Middle frontal gyrus (tissue), 1 donor: ENCODE measurements around the gene DNAAF1.

Source experiments
- DNase-seq: peaks from one replicate; pipeline ENCODE4 v3.0.0-alpha.2; 2015; ENCODE audit warnings: low spot score; ENCODE audit errors: extremely low spot score

DNAAF1 gene

DNA sequence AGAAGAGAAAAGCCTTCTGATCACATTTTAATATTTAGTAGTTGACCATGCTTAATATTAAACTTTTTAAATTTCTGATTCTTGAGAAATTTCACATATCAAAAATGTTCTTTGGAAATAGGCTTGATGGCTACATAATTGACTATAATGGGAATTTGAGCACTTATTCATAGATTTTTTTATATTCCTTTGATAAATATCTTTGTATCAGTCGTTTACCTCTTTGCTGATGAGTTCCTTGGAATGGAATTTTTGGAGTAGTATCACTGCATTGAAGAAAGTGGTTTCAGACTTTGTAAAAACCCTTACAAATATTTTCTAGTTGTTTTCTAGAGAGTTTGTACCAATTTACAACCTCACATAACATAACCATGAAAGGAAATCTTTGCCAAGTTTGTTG lies 14.7 kb downstream of the DNAAF1 start:
- DNase-seq: no peak

DNA sequence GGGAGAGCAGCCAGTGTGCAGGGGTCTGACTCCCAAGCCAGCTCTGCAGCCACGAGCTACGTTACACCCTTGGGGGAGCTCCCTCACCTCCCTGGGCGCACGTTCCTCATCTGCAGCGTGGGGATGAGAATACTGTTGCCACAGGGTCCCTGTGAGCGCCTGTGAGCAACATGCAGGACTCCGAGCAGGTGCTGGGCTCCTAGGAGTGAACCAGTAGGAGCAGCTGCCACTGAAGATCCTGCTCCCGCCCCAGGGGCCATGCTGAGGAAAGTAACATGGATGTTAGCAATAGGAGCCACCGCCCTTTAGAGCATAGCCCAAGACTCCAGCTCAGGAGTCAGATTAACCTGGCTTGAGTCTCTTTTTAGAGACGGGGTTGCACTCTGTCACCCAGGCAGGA lies 15.9 kb downstream of the DNAAF1 start:
- DNase-seq: no peak

DNA sequence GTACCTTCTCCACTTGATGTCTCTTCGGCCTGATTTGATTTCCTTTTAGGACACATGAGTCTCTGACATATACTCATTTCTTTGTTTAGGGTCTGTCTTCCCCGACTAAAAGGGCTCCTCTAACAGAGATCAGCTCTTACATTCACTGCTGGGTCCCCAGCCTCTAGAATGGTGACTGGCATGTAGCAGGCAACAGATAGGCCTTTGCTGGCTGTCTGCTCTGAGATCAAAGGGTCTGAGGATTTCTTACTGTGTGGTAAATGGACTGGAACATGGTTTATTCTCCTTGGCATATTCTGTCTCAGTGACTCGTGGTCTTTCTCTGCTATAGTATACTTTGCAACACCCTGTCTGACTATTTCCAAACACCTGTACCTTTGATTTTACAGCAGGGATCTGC lies 16.7 kb downstream of the DNAAF1 start:
- no peak for DNase-seq

DNA sequence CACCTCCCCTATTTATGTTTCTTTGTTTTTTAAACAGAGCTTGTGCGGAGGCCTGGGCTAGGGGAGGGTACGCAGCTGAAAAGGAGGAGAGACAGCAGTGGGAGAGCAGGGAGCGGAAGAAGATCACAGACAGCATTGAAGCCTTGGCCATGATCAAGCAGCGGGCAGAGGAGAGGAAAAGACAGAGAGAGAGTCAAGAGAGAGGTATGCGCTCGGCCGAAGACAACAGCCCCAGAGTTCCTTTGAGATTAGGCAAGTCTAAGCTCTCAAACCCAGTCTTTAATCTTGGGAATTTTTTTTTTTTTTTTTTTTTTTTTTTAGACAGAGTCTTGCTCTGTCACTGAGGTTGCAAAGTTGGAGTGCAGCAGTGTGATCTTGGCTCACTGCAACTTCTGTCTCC lies 20.6 kb downstream of the DNAAF1 start:
- no peak for DNase-seq

DNA sequence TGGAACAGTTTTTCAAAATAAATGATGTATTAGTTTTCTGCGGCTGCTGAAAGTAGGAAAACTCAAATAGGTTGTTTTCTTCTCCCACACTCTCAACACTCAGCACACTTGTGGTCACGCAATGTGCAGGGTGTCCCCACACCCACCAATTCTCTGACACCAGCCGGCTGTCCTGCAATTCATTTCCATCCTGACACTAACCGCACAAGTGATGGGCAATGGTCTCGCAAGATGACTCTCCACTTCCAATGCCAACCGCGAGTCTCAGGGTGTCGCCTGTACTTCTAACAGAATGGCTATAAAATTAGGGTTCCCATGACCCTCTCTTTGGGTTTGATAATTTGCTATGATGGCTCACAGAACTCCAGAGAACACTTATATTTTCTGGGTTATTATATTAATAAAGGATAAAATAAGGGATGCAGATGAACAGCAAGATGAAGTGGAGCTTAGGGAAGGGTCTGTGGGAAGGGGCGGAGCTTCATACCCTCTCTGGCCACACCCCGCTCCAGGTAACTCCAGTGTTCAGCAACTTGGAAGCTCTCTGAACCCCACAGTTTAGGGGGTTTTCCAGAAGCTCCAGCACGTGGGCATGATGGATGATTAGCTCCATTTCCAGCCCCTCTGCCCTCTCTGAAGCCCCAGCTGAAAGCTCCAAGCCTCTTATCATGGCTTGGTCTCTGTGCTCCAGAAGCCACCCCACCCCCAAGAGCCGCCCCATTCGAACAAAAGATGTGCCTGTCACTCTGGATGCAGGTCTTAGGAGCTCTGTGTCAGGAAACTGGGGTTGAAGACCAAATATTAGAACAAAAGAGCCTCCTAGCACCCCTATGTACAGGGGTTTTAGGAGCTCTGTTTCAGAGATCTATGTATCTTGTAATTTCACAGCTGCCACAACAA lies 21.9 kb downstream of the DNAAF1 start:
- DNase-seq: no peak

DNA sequence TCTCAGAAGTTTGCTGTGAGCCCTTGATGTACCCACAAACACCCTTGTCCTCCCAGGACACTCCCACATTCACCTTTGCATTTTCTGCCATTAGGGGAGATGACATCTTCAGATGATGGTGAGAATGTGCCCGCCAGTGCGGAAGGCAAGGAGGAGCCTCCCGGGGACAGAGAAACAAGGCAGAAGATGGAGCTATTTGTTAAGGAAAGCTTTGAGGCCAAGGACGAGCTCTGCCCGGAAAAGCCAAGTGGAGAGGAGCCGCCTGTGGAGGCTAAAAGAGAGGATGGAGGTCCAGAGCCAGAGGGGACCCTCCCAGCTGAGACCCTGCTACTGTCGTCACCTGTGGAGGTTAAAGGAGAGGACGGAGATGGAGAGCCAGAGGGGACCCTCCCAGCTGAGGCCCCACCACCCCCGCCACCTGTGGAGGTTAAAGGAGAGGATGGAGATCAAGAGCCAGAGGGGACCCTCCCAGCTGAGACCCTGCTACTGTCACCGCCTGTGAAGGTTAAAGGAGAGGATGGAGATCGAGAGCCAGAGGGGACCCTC lies 24.7 kb downstream of the DNAAF1 start:
- no peak for DNase-seq

DNA sequence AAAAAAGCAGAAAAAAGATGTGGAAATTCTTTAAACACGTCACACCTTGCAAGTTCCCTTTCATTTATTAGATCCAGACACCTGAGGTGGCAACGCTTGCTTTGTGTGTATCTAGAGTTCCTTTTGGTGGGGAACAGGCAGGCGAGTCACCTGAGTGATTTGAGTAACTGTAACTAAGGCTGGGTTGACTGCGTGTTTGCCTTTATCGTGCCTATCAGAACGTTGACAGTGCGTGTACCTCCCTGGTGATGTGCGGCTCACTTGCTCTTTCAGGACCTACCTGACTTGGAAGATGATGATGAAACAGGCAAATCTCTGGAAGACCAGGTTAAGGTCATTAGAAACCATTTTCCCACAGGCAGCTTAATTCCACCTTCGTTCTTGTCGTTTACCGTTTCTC lies 29.3 kb downstream of the DNAAF1 start:
- no peak for DNase-seq

DNA sequence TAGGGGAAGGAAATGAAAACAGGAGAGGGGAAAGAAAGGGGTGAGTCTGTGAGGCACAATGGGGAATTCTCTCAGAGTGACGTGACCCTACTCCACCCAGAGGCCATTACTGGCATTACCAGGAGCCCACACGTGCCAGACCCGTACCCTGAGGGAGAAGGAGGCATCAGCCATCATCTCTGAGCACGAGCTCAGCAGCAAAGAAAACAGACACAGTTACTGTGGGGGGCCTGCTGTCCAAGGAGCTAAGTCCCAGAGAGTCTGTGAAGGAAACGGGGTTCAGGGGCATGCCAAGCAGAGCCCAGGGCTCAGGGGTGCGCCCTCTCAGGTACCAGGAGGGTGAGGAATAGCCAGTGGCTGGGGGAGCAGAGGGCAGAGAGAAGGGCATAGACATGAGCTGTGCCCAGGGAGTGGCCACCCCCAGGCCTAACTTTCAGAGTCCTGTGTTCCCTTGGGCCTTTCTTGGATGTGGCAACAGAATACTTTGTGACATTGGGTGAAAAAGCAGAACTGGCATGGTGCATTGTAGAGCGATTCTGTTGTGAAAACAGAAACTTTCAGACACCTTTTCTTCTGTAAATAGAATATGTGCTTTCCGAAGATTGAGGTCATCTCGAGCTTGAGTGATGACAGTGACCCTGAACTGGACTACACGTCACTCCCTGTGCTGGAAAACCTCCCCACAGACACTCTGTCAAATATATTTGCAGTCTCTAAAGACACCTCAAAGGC lies 30.4 kb downstream of the DNAAF1 start:
- no peak for DNase-seq

DNA sequence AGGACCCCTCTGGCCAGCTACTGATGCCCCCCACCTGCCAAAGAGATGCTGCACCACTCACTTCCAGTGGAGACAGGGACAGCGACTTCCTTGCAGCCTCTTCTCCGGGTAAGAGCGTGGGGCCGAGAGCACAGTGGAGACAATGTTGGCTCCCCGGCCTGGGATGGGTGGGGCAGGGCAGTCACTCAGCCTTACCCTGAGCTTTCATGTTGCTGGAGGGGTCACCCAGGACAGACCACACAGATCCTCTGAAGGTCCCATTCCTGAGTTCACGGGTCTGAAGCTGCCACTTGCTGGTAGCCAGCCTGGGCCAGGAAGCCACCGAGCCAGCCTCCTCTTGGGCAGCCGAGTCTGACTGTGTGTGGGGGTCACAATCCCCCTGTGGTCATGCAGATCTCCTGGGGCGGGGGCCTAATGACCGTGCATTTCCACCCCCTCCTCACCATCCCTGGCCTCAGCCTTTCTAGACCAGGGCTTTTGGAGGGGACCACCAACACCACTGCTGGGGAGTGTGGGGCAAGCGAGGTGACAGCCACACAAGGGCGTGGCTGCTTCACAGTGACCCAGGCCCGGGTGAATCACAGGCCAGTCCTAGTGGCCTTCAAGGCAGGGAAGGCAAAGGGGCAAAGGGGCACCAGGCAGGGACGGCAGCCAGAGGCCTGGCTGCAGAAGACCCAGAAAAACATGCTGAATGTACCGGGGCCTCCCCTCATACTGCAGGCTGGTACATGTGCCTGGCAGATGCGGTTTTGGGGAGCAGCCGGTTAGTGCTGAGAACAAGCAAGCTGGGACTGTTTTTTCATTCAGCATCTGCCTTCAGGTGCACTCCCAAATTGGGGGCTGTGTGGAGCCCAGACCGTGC lies 31.3 kb downstream of the DNAAF1 start:
- DNase-seq: no peak

DNA sequence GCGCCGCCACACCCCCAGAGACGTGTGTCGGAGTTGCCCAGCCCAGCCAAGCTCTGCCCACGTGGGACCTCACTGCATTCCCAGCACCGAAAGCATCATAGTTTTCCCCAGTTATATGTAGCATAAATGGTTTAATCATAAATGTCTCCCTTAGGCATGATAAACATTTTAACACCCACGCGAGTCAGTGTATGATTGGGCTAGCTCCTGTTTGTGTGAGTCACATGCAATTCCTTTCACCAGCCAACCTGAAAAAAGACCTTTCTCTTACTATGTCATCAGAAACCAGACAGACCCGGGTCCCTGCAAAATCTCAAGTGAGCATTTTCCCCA lies 32.6 kb downstream of the DNAAF1 start:
- no peak for DNase-seq

DNA sequence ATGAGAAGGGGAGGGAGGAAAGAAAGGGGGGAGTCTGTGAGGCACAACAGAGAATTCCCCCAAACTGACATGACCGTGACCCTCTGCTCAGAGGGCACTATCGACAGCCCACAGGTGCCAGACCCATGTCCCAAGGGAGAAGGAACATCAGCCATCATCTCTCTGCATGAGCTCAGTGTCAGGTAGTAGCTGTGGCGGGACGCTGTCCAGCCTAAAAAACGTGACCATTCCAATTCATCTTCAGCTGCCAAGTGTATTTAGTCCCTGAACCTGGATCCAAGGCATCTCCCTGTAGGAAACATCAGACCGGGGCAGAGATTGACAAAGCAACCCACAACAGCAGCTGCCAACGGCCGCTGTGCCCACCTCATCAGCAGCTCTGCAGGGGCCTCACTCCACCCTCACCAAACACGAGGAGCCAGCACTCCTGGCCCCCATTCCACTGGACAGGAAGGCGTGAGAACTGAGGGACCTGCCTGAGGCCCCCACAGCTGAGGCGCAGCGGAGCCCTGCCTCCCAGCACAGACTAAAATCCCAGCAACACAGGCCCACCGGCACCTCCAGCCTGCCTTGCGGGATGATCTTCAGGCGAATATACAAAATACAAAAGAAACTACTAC lies 33.1 kb downstream of the DNAAF1 start:
- DNase-seq: no peak

DNA sequence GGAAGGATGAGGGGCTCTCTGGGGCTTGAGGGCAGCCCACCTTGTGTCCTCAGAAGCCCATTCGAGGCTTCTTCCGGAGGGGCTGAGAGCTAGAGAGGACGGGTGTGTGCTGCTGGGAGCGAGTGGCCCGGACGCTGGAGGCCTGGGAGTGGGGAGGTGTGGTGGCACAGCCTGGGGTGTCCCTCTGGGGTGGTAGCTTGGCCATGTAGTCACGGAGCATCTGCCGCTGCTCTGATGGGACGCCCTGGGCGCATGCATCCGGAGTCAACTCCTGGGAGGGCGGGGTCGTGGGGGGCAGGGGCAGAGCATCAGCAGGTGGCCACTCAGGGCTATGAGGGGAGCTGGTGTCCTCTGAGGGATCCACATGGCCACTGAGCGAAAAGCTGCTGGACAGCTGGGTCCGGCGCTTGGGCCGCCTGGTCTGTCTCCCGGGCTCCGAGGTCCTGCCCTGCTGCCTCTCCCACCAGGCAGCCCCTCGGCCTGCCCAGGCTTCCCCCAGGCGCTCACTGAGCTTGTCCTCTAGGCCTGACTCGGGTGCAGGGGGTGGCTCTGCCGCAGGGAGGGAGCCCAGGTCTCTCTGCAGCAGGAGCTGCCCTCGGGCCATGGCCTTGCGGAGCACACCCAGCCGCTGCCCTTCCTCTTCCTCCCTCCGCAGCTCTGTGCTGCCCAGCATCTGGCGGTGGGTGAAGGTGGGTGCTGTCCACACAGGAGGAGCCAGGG lies 33.9 kb downstream of the DNAAF1 start:
- DNase-seq: no peak

DNA sequence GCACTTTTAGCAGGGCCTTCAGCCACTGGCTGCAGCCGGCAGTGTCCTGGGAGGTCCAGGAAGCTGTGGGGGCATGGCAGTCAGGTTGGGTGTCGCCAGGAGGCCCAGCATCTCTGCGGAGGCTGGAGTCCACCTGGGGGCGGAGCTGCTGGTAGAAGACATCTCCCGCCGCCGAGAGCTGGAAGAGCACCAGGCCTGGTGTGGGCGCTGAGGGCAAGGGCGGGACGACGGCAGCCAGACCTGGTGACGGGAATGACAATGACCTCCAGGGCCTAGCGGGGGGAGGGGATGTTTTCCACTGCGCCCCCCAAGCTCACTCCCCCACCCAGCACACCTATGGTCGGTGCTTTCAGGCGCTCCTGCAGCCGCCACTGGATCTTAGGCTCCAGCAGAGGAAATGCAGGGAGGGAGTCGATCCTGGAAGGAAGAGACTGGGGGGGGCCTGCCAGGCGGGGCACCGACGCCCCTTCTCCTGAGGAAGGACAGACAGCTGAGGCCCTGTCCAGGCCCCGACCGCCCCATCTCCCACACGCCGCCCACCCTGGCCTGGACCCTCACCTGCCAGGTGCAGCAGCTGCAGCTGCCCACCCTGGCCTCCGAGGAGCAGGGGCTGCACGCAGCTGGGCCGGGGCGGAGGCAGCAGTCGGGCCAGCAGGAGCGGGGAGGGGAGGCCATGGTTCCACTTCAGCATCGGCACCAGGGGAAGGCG lies 34.7 kb downstream of the DNAAF1 start:
- DNase-seq: no peak

DNA sequence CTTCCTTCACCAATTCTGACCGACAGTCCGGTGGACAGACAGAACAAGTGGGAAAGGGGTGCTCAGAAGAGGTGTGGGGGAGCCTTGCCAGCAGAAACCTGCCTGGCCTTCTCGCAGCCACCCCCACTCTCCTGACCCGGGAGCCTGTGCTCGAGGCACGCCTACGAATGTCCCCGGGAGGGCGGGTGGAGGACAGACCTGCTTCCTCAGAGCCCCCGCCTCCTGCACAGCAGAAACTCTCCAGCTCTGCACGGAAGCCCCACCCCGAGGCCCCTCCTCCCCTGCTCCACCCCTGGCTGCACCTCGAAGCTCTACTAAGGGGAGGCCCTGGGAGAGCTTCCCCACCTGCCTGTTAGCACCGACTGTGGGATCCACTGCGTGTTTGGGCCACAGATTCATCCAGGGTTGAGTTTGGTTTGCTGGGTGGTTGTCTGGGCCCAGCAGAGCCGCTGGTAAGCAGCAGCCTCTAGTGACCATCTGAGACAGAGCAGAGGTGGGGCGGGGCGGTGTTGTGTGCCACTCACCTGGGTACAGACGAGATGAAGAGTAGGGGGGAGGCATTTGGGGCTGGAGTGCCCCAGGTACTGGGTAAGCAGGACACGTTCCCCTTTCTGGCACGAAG lies 35.5 kb downstream of the DNAAF1 start:
- no peak for DNase-seq

DNA sequence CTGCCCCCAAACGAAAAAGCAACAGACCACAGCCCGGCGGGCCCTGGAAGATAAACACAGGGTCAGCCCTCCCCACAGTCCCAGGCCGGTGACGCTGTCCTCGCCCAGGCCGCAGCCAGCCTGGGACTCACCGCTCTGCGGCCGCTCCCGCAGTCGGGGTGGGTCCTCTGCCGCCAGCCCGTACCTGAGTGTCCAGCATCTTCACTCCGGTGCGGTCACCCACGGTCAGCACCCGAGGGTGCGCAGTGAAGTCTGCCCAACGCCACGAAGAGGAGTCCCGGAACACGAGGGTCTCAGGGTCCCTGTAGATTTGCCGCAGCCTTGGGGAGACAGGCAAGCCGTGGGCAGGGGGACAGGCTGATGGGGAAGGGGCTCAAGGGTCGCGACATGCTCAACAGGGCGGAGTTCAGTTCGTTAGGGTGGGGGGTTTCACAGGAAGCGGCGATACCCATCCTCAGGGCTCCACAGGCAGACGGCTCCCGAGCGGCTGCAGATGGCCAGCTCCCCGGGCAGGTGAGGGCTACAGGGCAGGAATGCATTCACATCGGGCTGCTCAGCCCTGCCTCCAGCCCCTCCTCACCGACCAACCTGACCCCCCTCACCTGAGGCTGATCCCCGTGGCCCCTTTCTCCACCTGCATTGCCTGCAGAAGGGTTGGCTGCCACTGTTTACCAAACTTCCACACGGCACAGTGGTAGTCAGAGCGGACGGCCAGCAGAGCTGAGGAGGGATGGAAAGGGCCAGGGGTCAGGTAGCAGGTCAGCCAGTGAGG lies 36.2 kb downstream of the DNAAF1 start:
- DNase-seq: no peak

DNA sequence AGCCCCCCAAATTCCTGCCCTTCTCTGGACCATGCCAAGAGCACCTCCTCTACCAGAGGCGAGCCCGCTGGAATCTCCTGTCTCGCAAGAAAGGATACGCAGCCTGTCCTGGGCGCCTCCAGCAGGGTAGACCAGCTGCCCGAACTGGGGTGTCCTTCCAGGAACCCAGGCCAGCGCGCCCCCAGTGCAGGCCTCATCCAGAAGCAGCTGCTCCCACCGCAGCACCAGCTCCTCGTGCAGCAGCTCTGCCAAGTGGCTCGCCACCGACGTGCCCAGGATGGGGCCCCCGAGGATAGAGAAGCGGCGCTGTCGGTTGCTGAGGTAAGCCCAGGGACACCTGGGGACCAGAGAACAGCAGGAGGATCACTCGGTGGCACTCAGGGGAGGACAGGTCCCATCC lies 37.0 kb downstream of the DNAAF1 start:
- no peak for DNase-seq

DNA sequence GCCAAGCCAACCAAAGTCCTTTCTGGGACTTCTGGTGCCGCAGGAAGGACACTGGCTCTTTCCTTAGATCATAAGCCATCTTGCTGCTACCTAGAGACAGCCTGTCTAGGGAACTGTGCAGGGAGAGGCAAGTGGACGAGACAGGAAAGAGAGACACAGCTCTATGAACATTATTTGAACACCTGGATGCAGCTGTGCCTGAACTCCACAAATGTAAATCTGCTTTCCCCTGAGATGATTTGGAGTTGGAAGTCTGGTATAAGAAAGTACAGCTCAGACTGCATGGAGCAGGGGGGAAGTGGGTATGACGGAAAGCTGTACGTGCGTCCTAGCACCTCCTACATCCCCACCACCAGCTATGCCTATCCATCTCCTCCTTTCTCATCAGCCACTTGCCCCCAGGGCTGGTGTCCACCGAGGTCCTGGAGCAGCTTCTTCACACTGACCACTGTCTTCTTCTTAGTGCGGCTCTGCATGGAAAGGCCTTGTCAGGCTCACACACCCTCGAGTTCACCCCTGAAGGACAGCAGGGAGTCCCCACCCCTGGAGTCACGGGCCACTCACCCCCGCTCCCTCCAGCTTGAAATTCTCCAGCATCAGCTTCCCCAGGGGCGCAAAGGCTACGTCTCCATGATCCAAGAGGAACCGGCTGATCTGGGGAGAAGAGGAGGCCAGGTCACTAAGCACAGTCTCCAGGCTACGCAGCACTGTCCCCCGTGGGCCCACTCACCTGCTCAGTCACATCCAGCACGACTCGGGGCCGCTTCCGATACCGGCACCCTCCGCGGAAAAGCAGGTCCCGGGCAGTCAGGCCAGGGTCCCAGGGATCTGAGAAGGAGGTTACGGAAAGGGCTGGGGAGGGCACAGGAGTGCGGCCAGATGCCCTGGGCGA lies 37.8 kb downstream of the DNAAF1 start:
- DNase-seq: no peak

DNA sequence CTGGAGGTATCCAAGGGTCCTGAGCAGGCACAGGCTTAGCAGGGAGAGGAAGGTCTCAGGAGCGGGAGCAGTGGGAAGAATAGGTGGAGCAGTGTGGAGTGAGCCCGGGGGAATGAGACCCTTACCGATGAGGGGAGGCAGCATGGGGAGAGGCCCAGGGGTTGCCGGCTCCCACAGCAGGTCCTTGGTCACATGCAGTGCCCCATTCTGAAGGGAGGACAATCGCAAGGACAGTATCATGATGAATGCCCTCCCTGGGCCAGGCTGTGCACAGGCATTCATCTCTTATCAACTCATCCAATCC lies 38.4 kb downstream of the DNAAF1 start:
- DNase-seq: no peak
